LNCAP (cell line): ENCODE data around the gene TFAP2C.

Experiments
- TF ChIP-seq, protein P1 (sequence below): fragments of 450-650 bp; IDR thresholded peaks from 2 replicates; pipeline ENCODE4 v1.5.1; 2017; ENCODE audit warnings: mild to moderate bottlenecking

TFAP2C gene

DNA sequence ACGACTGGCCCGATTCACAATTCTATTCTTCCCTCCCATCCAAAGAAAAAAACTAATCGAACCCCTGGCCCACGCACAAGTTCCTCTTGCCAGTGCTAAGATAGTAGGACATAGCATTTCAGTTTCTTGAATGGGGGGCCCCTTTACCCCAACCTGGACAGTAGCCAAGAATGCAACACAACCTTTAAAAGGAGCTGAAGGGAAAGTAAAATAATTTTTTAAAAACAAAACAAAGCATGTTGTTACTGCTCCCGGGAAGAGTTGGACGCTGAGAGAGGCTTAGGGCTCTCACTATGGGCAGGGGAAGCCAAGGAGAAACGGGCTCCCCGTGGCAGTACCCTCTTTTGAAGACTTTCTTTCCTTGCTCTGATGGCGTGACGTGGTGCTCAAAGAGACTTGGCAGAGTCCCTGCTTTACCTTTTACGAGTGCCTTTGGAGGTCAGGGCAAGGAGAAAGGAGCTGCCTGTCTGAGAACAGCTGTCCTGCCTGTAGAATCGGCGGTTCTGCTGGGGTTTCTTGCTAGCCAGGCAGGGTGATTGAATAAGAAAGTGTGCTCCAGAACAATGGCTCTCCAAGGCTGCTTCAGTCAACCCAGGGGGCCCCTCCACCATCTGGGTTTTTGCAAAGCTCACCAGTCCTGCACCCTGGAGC lies 5.8 kb downstream of the TFAP2C start:
- TF ChIP-seq, protein P1, sequence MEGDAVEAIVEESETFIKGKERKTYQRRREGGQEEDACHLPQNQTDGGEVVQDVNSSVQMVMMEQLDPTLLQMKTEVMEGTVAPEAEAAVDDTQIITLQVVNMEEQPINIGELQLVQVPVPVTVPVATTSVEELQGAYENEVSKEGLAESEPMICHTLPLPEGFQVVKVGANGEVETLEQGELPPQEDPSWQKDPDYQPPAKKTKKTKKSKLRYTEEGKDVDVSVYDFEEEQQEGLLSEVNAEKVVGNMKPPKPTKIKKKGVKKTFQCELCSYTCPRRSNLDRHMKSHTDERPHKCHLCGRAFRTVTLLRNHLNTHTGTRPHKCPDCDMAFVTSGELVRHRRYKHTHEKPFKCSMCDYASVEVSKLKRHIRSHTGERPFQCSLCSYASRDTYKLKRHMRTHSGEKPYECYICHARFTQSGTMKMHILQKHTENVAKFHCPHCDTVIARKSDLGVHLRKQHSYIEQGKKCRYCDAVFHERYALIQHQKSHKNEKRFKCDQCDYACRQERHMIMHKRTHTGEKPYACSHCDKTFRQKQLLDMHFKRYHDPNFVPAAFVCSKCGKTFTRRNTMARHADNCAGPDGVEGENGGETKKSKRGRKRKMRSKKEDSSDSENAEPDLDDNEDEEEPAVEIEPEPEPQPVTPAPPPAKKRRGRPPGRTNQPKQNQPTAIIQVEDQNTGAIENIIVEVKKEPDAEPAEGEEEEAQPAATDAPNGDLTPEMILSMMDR = no peak

- TF ChIP-seq, protein P1 = no peak
Observed at GRCh38 chr20:56636716-56637115, 7.6 kb downstream of the TFAP2C start.

DNA sequence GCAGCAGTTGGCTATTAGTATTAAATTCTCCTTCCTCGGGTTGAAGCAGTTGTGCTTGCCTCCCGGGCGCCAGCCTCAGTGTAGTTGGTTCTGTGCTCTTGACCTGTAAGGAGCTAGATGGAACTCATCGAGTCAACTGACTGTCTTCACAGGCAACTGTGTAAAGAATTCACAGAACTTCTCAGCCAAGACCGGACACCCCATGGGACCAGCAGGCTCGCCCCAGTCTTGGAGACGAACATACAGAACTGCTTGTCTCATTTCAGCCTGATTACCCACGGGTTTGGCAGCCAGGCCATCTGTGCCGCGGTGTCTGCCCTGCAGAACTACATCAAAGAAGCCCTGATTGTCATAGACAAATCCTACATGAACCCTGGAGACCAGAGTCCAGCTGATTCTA lies 8.5 kb downstream of the TFAP2C start:
- TF ChIP-seq, protein P1 = no peak

- TF ChIP-seq, protein P1 = no peak
Observed at GRCh38 chr20:56646599-56646998, 17.5 kb downstream of the TFAP2C start.

DNA sequence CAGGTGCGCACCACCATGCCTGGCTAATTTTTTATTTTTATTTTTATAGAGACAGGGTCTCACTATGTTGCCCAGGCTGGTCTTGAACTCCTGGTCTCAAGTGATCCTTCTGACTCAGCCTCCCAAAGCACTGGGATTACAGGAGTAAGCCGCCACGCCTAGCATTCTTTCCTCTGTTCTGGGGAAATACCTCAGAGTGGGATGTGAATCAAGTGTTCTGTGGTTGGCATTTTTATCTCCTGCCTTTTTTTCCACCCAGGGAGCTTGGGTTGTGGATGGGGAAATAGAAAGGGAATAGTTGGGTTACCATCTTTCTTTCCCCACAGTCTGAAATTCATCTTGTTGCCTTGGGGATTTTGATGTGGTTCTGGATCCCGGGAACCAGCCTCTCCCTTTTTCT lies 24.1 kb downstream of the TFAP2C start:
- TF ChIP-seq, protein P1 = no peak

GRCh38 chr20:56656632-56657031 lies 27.5 kb downstream of the TFAP2C start:
- TF ChIP-seq, protein P1 = no peak

DNA sequence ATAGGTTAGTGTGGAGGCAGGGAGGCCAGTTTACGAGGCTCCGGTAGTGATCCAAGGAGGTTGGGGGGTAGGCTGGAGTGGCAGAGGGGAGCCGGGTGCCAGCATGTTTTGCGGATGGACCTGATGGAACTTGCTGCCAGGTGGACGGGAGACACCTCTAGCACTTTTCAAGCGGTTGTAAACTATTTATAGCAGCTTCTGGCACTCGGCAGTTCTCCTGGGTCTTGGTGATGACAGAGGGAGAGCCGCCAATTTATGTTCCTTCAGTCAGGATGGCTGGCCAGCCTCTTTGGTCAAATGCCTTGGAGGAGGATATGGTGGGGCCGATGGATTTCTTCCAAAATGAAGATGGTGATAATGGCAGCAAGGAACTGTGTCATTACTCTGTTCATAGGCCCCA lies 28.8 kb downstream of the TFAP2C start:
- TF ChIP-seq, protein P1 = no peak

DNA sequence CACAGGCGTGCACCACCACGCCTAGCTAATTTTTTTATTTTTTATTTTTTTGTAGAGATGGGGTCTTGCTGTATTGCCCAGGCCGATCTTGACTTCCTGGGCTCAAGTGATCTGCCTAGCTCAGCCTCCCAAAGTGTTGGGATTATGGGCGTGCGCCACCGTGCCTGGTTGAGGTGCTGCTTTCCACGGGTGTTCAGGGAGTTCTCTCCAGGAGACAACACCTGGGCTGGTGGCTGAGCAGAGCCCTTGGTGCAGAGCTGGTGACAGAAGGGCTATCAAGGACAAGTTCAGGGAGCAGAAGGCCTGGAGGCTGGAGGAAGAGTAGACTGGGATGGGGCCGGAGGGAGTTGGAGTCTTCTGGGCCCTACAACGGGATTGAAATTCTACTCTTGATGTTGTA lies 34.6 kb downstream of the TFAP2C start:
- TF ChIP-seq, protein P1 = no peak
